ENCODE measurements around the gene CREB3.

The CREB3 gene

GRCh38 chr9:35781066-35781465, 48.6 kb downstream of the CREB3 start:
- DNase-seq (ENCODE audit: low read depth): no peak

- DNase-seq (ENCODE audit: low read depth): no peak
Measured at GRCh38 chr9:35783418-35783817, 51.0 kb downstream of the CREB3 start.

Measured in stimulated activated CD8-positive, alpha-beta memory T cell treated with anti-CD3 and anti-CD28 coated beads, Interleukin-12 subunit alpha, Interleukin-12 subunit beta, amount 100 ng/mL, for 4 hours (primary cell).